WTC11 (cell line): ENCODE measurements around the gene USP47. TPM values are rescaled to one million over a fixed set of nuclear protein-coding genes. Genes with fewer than 3 reads are reported as not detected.

Source experiments
- ATAC-seq: fragments of 200-7000 bp; cut with Tn5 transposase; 2 replicates; pipeline ENCODE4 v1.10.0; 2021; ENCODE audit warnings: mild to moderate bottlenecking, moderate library complexity
- CTCF ChIA-PET: fragments of 300-600 bp; sonication (Branson Sonifier 250); formaldehyde crosslinking; loops from one replicate; lab custom pipeline; 2021; ENCODE audit warnings: antibody characterized with exemption; lab: Charles Lee
- POLR2A ChIA-PET: fragments of 350-600 bp; sonication (Branson Sonifier 250); formaldehyde crosslinking; loops from one replicate; lab custom pipeline; 2021; ENCODE audit warnings: antibody characterized with exemption; lab: Charles Lee
- DNase-seq: peaks from one replicate; pipeline ENCODE4 v3.0.0; 2021; ENCODE audit warnings: low spot score
- H3K27ac Mint-ChIP-seq: 2 replicates; pipeline ENCODE4 v1.8.0; 2021; ENCODE audit warnings: mixed read lengths
- H3K27me3 Mint-ChIP-seq: 2 replicates; pipeline ENCODE4 v1.8.0; 2021; ENCODE audit warnings: low read depth, mild to moderate bottlenecking, moderate library complexity, mixed read lengths
- H3K36me3 Mint-ChIP-seq: 2 replicates; pipeline ENCODE4 v1.8.0; 2021; ENCODE audit warnings: mixed read lengths
- H3K4me1 Mint-ChIP-seq: 2 replicates; pipeline ENCODE4 v1.8.0; 2022; ENCODE audit warnings: mixed read lengths
- H3K4me3 Mint-ChIP-seq: 2 replicates; pipeline ENCODE4 v1.8.0; 2021; ENCODE audit warnings: mild to moderate bottlenecking, moderate library complexity, mixed read lengths
- H3K9me3 Mint-ChIP-seq: 2 replicates; pipeline ENCODE4 v1.8.0; 2021; ENCODE audit warnings: mixed read lengths
- ARID4B ChIP-seq: sonication (generic); formaldehyde crosslinking; IDR thresholded peaks from 2 replicates; pipeline ENCODE4 v1.8.0; 2023; ENCODE audit warnings: missing genetic modification reagents, mild to moderate bottlenecking, borderline replicate concordance
- ATF1 ChIP-seq: sonication (generic); formaldehyde crosslinking; IDR thresholded peaks from 2 replicates; pipeline ENCODE4 v1.8.1; 2023; ENCODE audit warnings: mild to moderate bottlenecking, moderate library complexity, missing genetic modification reagents
- ATF2 ChIP-seq: sonication (generic); formaldehyde crosslinking; IDR thresholded peaks from 2 replicates; pipeline ENCODE4 v1.8.1; 2022; ENCODE audit warnings: low read depth, missing genetic modification reagents, borderline replicate concordance
- CREM ChIP-seq: sonication (generic); formaldehyde crosslinking; IDR thresholded peaks from 2 replicates; pipeline ENCODE4 v1.8.1; 2022; ENCODE audit warnings: mild to moderate bottlenecking, missing genetic modification reagents, moderate library complexity
- E2F1 ChIP-seq: sonication (generic); formaldehyde crosslinking; IDR thresholded peaks from 2 replicates; pipeline ENCODE4 v1.8.0; 2022; ENCODE audit warnings: mild to moderate bottlenecking, missing genetic modification reagents
- ESRRA ChIP-seq: sonication (generic); formaldehyde crosslinking; IDR thresholded peaks from 2 replicates; pipeline ENCODE4 v1.8.1; 2022; ENCODE audit warnings: mild to moderate bottlenecking, missing genetic modification reagents, borderline replicate concordance
- FOXJ3 ChIP-seq: sonication (generic); formaldehyde crosslinking; IDR thresholded peaks from 2 replicates; pipeline ENCODE4 v1.9.0; 2021; ENCODE audit warnings: missing genetic modification reagents, mild to moderate bottlenecking, borderline replicate concordance
- FOXP1 ChIP-seq: sonication (generic); formaldehyde crosslinking; IDR thresholded peaks from 2 replicates; pipeline ENCODE4 v1.8.0; 2022; ENCODE audit warnings: missing genetic modification reagents, mild to moderate bottlenecking, moderate library complexity, borderline replicate concordance
- HMGA2 ChIP-seq: fragments of 250-450 bp; sonication (Bioruptor Pico); IDR thresholded peaks from 2 replicates; pipeline ENCODE4 v1.4.0; 2021; ENCODE audit warnings: mild to moderate bottlenecking, moderate library complexity
- JAZF1 ChIP-seq: fragments of 250-450 bp; sonication (Bioruptor Pico); IDR thresholded peaks from 2 replicates; pipeline ENCODE4 v1.9.0; 2021; ENCODE audit warnings: moderate library complexity, mild to moderate bottlenecking, inconsistent platforms
- JUN ChIP-seq: sonication (generic); formaldehyde crosslinking; IDR thresholded peaks from 2 replicates; pipeline ENCODE4 v1.8.0; 2023; ENCODE audit warnings: mild to moderate bottlenecking, missing genetic modification reagents
- NFE2L1 ChIP-seq: sonication (generic); formaldehyde crosslinking; IDR thresholded peaks from 2 replicates; pipeline ENCODE4 v1.8.1; 2023; ENCODE audit warnings: missing genetic modification reagents
- NFYB ChIP-seq: sonication (generic); formaldehyde crosslinking; conservative IDR thresholded peaks from 2 replicates; pipeline ENCODE4 v1.8.0; 2022; ENCODE audit warnings: low read depth, missing genetic modification reagents
- NR2C2 ChIP-seq: sonication (generic); formaldehyde crosslinking; IDR thresholded peaks from 2 replicates; pipeline ENCODE4 v1.8.0; 2022; ENCODE audit warnings: mild to moderate bottlenecking, missing genetic modification reagents
- PREB ChIP-seq: sonication (generic); formaldehyde crosslinking; IDR thresholded peaks from 2 replicates; pipeline ENCODE4 v1.8.1; 2022; ENCODE audit warnings: mild to moderate bottlenecking, missing genetic modification reagents, moderate library complexity, borderline replicate concordance
- ZNF138 ChIP-seq: sonication (generic); formaldehyde crosslinking; conservative IDR thresholded peaks from 2 replicates; pipeline ENCODE4 v1.8.1; 2022; ENCODE audit warnings: mild to moderate bottlenecking, moderate library complexity, missing genetic modification reagents
- ZNF263 ChIP-seq: sonication (generic); formaldehyde crosslinking; IDR thresholded peaks from 2 replicates; pipeline ENCODE4 v1.8.1; 2022; ENCODE audit warnings: low read depth, mild to moderate bottlenecking, moderate library complexity, missing genetic modification reagents
- ZNF532 ChIP-seq: fragments of 250-450 bp; sonication (Bioruptor Pico); IDR thresholded peaks from 2 replicates; pipeline ENCODE4 v1.9.0; 2021; ENCODE audit warnings: mild to moderate bottlenecking, borderline replicate concordance
- ZNF671 ChIP-seq: fragments of 250-450 bp; sonication (Bioruptor Pico); IDR thresholded peaks from 2 replicates; pipeline ENCODE4 v1.8.0; 2021; ENCODE audit warnings: mild to moderate bottlenecking
- total RNA-seq: library from RNA; stranded (reverse); gene quantifications from 3 replicates; pipeline ENCODE4 v1.2.3, GENCODE V29; 2021

Gene USP47
- total RNA-seq, 1 experiment from 2014 or later: 19.7 TPM

GRCh38 chr11:11937433-11937832 lies 95.7 kb downstream of the USP47 start:
- CTCF ChIA-PET: no interaction called here
- no peak overlapping the region for H3K27ac Mint-ChIP-seq
- peaks cover 11% of the 10 kb centered on the region for H3K4me1 Mint-ChIP-seq
- no peak overlapping the region for H3K4me3 Mint-ChIP-seq
- no peaks in the 10 kb centered on the region for H3K9me3 Mint-ChIP-seq
- H3K36me3 Mint-ChIP-seq: peaks cover 20% of the 10 kb centered on the region
- POLR2A ChIA-PET: no interaction called here
- TF ChIP-seq JAZF1 (CRISPR knock-in tag) (no peak), ARID4B (CRISPR knock-in tag) (no peak), ATF2 (no peak), ZNF532 (CRISPR knock-in tag) (no peak)
- DNase-seq: no peak
- no peaks in the 10 kb centered on the region for H3K27me3 Mint-ChIP-seq
- ATAC-seq: no peak

GRCh38 chr11:11937957-11938356 lies 96.2 kb downstream of the USP47 start:
- Mint-ChIP-seq H3K4me1 (peaks cover 11% of the 10 kb centered on the region), H3K9me3 (no peaks in the 10 kb centered on the region), H3K27ac (no peak overlapping the region), H3K36me3 (peaks cover 23% of the 10 kb centered on the region), H3K4me3 (no peak overlapping the region), H3K27me3 (no peaks in the 10 kb centered on the region)
- ChIA-PET POLR2A (no interaction called here), CTCF (interaction anchor here (1.0 to 1.6 kb wide), 2 partner anchors 17 to 107 kb away, joined by 4 to 5 read pairs; no protein-coding TSS in a partner anchor)
- no peak for DNase-seq
- no peak for ATAC-seq
- no peak for TF ChIP-seq ESRRA (CRISPR knock-in tag)
- no peak for TF ChIP-seq NFYB (CRISPR knock-in tag)
- TF ChIP-seq FOXJ3 (CRISPR knock-in tag): no peak
- no peak for TF ChIP-seq HMGA2 (CRISPR knock-in tag)
- no peak for TF ChIP-seq ATF2
- no peak for TF ChIP-seq ZNF263
- TF ChIP-seq NFE2L1 (CRISPR knock-in tag): no peak
- TF ChIP-seq ATF1 (CRISPR knock-in tag): no peak
- TF ChIP-seq PREB (CRISPR knock-in tag): no peak
- TF ChIP-seq JUN (CRISPR knock-in tag): no peak
- TF ChIP-seq ZNF671: no peak
- no peak for TF ChIP-seq ZNF138 (CRISPR knock-in tag)
- no peak for TF ChIP-seq CREM (CRISPR knock-in tag)
- no peak for TF ChIP-seq FOXP1 (CRISPR knock-in tag)
- no peak for TF ChIP-seq E2F1 (CRISPR knock-in tag)
- TF ChIP-seq NR2C2 (CRISPR knock-in tag): no peak
